ENCODE measurements around the gene GDI1.

The GDI1 gene

DNA sequence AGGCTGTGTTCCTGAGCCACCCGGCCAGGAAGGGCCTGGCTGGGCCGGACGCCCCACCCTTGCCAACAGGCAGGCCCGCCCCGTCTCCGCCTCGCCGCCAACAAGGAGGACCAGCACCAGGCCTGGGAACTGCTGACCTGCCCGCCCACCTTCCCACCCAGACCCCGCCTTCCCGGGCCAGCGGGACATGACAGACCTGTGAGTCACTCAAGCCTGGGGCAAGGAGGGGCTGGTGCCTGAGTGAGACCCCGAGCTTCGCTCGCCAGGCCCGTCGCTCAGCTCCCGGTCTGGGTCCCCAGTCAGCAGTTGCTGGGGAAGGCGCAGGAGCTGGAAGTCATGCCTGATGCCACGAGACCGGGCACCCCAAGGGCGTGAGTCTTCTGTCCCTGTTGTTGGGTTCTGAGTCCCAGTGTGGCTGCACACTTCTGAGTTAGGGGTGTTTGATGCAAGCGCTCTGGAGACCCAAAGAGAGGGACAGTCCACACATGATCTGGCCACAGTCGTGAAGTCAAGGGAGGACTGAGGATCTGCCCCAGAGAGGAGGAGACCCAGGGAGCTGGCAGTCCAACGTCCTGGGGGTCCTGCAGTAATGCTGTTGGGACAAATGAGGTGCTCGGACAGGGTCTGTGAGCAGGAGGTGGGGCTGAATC, 27.6 kb upstream of the GDI1 start, which contains the start of gene DNASE1L1:
Gene DNASE1L1, minus strand, starts transcription at position 33 of the 650 bp plus-strand sequence. CDS start 3,686 bp downstream, outside the sequence.
- no peak for DNase-seq (ENCODE audit: low spot score)

DNA sequence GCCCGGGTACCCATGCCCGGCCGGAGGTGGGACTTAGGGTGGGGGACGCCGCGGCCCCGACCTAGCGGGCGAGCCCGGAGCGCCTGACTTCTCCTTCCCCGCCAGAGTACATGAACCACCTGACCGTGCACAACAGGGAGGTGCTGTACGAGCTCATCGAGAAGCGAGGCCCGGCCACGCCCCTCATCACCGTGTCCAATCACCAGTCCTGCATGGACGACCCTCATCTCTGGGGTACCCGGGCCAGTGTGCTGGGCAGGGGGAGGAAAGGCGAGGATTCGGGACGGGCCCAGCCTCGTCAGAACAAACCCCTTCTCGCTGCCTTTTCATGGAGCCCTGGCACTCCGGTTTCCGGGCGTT, 25.0 kb upstream of the GDI1 start:
- DNase-seq (ENCODE audit: low spot score), result peak; percentile 54

DNA sequence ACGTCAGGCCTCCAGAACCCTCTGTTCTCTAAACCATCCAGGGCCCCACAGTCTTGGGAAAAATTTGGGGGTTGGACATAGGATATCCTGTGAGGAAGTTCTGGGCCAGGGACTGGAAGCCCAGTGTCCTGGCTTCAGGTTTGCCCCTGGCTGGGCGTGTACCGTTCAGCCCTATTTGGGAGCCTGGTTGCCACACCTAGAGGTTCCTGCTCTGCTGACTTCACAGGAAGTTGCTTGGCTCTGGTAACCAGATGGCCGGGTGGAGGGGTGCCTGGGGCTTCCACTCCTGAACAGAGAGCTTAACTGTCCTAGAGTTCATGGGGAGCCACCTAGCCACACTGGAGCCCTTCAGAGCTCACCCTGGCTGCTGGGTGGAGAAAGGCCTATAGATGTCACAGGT, 24.5 kb upstream of the GDI1 start:
- DNase-seq (ENCODE audit: low spot score), result peak; percentile 46

DNA sequence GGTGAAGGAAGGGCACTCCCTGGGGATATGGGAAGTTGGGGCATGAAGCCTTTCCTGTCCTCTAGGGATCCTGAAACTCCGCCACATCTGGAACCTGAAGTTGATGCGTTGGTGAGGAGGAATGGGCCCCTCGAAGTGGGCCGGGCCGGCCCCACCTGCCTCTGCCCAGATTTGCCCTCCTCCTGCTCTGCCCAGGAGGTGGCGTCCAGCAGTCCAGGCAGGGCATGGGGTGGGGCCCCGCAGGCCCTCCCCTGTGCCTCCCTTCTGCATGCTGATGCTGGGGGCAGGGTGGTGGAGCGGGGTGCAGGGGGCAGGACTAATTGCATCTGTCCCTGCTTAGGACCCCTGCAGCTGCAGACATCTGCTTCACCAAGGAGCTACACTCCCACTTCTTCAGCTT, 23.8 kb upstream of the GDI1 start:
- DNase-seq (ENCODE audit: low spot score), result no peak

DNA sequence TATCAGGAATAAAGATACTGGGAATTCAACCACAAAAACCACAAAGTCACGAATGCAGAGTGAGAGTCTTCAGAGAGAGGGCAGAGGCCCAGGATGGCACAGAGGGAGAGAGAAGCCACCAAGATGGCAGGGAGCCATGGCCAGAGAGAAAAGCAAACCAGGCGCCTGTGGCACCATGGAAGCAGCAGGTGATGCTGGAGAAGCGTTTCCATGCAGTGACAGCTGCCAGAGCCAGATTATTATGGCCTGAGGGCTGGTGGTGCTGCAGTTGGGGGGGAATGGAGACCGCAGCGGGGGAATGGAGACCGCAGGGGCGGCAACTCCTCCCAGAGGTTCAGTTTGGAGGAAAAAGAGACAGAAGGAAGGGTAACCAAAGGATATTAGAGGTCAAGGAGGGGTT, 19.8 kb upstream of the GDI1 start:
- DNase-seq (ENCODE audit: low spot score), result no peak

DNA sequence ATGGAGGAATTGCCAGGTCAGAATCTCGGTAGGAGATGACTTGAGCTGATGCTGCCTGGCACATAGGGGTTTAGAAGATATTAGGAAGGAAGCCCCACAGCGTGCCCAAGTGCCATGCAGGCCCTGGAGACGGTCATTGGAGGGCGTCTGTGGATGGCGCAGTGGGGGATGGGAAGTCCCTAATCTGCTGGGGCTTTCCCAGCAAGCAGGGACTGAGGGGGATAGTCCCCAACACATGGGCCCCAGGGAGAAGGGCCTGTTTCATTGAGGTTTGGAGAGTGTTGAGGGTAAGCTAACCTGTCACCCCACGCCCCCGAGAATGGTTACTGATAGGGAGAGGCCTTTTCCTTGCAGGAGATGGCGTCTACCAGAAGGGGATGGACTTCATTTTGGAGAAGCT, 17.8 kb upstream of the GDI1 start:
- no peak for DNase-seq (ENCODE audit: low spot score)

DNA sequence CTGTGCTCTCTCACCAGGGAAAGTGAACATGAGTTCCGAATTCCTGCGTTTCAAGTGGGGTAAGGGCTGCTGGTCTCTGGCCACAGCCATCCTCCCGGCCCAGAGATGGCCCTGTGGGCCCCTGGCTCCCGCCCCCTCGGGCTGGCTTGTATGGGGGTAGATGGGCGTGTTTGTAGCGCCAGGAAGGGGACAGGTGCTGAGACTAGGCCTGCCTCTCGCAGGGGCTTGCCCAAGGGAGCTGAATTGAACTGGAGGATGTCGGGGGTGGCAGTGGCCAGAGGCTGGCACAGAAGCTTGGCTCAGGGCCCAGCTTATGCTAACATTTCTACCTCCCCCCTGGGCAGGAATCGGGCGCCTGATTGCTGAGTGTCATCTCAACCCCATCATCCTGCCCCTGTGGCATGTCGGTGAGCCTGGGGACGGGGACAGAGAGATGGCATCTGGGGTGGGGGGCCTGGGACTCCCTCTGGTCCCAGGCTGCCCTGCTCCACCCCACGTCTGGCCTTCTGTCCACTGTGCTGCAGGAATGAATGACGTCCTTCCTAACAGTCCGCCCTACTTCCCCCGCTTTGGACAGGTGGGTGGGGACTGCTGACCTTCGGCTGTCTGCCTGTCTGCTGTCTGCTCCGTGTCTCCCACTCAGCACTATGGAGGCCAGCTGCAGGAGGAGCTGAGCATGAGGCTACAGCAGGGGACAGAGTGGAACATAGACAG, 17.1 kb upstream of the GDI1 start:
- DNase-seq (ENCODE audit: low spot score), result no peak

DNA sequence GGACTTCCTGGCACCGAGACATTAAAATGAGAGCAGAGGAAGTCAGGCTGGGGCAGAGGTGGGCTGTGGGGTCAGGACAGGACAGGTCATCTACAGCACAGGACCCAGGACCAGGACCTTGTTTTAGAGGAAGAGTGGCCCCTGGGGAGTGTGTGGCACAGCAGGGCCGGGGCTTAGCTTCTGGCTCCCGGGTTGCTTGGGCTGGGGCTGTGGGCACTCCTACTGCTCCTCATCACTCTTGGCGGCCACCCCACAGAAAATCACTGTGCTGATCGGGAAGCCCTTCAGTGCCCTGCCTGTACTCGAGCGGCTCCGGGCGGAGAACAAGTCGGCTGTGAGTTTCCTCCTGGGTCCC, 16.6 kb upstream of the GDI1 start:
- DNase-seq (ENCODE audit: low spot score), result no peak

DNA sequence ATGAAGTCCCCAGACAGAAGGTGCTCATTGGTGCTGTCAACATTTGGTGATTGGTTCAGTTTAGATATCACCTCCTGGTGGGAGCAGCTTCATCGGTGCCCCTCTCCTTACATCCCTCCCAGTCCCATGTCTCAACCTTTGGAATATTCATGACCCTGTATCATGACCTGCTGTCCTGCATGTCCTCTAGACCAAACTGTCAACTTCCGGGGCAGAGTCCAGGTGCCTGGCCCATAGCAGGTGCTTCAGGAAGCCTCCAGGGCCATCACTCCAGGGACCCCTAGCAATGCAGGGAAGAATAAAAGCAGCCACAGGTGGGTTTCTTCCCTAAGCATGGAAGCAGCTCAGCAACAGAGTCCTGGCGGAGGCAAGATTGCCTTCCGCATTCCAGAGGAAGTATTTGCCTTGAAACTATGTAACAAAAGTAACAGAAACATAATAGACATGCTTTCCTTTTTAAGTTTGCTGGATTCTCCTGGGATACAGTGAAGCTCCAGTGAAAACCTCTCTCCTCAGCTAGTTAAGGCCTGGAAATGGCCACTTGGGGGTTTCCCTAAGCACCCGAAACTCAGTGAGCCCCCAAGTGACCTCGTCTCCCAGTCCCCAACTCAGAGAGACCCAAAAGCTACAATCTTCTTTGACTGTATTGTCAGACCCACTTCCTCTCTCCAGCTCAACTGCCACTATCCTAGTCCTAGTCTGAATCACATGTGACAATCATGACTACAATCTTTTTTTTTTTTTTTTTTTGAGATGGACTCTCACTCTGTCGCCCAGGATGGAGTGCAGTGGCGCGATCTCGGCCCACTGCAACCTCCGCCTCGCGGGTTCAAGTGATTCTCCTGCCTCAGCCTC, 9.8 kb upstream of the GDI1 start:
- no peak for DNase-seq (ENCODE audit: low spot score)

DNA sequence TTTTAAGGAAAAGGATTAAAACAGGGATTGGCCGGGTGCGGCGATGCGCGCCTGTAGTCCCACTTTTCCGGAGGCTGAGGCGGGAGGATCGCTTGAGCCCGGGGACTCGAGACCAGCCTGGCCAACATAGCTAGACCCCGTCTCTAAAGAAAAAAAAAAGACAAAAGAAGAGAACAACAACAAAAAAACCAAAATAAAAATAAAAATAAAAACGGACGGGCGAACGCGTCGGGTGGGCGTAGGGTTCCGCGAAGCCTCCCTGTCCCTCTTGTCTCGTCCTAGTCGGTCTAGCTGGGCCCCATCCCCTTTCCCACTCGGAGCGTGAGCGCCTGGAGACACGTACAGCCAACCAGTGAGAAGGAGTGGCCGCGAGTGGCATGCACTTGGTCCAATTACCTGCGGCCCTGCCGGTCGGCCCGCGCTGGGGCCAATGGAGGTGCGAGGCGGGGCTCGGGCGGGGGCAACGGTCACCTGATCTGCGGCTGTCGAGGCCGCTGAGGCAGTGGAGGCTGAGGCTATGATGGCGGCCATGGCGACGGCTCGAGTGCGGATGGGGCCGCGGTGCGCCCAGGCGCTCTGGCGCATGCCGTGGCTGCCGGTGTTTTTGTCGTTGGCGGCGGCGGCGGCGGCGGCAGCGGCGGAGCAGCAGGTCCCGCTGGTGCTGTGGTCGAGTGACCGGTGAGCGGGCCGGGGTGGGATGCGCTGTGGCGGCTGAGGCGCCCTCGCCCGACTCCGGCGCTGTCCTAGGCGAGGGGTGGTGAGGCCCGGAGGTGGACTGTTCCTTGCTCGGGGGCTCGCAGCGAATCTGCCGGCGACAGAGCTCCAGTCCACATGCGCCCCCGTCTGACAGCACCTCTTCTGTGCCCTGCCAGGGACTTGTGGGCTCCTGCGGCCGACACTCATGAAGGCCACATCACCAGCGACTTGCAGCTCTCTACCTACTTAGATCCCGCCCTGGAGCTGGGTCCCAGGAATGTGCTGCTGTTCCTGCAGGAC, 8.5 kb upstream of the GDI1 start, which contains the start of gene ATP6AP1:
Gene ATP6AP1, plus strand, starts transcription at position 502 of the 996 bp plus-strand sequence. Its CDS starts 16 bp downstream, at position 518.
- DNase-seq (ENCODE audit: low spot score), result peak; percentile 90

DNA sequence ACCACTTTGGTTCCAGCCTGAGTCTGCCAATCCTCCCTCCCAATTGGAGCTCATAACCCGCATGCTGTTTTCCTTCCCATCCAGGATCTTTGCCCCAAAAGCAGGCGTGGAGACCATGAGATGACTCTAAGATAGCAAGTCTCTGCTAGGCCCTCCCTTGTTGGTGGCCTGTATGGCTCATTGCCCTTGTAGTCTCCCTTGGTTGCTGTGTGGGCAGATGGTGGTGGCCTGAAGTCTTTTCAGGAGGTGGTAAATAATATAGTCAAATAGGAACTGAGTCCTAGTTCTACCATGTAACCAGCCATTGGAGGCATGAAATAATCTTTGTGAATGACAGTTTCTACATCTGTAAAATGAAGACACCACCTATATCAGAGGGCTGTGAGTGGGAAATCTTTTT, 7.2 kb upstream of the GDI1 start:
- no peak for DNase-seq (ENCODE audit: low spot score)

DNA sequence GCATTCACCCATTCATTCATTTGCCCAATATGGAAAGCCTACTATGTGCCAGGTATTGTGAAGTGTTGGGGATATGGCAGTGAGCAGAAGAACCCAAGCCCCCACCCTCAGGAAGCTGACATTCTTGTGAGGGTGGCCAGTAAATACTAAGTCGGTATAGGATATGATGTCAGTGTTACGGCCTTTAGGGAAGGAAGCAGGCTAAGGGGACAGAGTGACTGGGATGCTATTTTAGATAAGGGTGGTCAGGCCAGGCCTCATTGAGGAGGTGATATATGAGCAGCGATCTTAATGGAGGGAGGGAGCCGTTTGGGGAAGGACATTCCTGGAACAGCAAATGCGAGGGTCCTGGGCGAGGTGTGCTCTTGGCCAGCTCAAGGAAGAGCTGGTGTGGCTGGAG, 6.5 kb upstream of the GDI1 start:
- DNase-seq (ENCODE audit: low spot score), result no peak

DNA sequence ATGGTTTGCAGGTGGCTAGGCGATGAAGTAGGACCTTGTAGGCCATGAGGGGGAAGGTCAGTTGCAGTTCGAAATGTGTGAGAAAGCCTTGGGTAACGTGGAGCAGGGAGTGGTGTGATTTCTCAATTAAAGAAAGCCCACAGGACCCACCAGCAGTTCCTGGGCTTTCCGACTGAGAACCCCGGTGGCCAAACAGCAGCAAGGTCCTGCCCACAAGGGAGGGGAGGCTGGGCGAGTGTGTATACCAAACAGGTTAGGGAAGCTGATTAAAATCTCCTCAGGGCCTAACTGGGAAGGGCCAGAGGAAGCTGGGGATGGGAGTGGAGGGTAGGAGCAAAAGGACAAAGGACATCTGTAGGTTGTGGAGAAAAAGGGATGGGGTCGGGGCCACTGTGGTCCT, 6.0 kb upstream of the GDI1 start:
- no peak for DNase-seq (ENCODE audit: low spot score)

DNA sequence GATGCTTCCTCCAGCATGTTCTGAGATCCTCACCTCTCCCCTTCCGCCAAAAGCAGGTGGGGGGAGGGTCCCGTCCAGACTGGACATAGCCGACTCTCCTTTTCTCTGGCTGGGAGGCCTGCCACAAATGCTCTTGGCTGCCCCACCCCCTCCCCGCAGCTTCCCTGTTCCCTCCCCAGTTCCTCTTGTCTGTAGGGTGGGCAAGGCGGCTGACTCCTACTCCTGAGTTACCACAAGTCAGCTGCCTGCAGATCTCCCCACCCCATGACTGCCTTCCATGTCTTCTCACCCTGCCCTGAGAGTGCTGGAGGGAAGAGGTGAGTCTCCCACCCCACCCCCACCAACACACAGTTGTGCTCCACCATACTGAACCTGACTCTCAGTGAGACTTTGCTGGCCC, 5.6 kb upstream of the GDI1 start:
- no peak for DNase-seq (ENCODE audit: low spot score)

DNA sequence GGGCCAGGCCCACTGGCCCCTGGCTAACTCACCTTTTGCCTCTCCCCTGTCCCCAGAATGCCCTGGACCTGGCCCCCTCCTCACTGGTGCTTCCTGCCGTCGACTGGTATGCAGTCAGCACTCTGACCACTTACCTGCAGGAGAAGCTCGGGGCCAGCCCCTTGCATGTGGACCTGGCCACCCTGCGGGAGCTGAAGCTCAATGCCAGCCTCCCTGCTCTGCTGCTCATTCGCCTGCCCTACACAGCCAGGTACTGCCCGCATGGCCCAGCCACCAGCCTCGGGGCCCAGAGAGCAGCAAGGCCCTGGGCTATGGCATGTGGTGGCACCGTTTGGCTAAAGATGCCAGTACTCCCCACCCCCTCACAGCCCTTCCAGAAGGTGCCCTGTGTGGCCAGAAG, 4.7 kb upstream of the GDI1 start:
- DNase-seq (ENCODE audit: low spot score), result no peak

DNA sequence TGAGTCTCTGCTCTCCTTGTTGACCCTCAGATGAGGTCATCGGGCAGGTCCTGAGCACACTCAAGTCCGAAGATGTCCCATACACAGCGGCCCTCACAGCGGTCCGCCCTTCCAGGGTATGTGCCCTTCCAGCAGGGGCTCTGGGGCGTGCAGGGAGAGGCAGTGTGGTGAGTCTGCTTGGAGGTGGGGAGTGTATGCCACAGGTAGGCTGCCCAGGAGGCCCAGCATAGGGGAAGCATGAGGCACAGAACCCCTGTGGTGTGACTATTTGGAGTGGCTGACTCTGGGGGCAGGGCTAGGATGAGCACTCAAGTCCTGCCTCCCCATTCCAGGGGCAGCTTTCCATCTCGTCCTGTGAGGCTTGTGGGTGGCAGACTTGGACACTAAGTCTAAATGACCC, 3.3 kb upstream of the GDI1 start:
- no peak for DNase-seq (ENCODE audit: low spot score)

DNA sequence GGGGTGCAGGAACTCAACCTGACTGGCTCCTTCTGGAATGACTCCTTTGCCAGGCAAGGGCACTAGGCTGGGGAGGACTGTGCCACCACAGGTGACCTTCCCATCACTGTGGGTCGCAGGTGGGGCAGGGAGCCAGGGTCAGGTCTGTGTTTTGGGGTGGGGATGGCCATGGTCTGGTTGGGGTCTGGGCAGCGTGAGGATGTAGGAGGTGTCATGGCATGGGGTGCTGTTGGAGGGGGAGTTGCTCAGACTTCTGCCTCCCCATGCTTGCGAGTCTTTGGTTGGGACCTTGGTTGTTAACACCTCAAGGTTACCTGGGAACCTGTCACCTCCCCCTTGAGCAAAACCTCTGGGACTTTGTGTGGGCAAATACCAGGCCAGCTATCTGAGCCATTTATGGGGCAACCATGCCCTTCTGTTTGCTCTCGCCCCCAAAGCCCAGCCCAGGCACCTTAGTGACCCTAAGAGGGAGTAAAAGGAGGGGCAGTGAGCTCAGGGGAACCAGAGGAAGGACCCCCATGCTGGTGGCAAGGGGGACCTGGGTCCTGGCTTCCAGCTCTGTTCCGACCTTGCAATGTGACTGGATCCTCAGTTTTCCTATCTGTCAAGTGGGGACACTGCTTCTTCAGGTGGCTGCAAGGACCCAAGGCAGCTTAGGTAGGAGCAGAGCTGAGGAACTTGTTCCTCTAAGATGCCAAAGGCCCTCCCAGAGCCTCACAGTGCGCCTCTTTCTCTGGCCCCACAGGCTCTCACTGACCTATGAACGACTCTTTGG, 2.4 kb upstream of the GDI1 start:
- no peak for DNase-seq (ENCODE audit: low spot score)

DNA sequence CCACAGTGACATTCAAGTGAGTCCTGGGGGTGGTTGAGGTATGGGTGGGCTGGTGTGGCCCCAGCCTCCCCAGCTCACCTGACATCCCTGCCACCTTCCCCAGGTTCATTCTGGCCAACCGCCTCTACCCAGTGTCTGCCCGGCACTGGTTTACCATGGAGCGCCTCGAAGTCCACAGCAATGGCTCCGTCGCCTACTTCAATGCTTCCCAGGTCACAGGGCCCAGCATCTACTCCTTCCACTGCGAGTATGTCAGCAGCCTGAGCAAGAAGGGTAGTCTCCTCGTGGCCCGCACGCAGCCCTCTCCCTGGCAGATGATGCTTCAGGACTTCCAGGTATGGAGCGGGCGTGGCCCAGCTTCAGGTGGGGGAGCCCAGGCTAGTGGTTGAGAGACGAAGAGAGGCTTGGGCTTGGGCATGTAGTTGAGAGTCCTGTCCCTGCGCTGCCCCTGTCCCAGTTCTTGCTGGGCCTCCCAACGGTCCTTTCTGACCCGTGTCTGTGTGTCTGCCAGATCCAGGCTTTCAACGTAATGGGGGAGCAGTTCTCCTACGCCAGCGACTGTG, 1.7 kb upstream of the GDI1 start:
- DNase-seq (ENCODE audit: low spot score), result no peak

DNA sequence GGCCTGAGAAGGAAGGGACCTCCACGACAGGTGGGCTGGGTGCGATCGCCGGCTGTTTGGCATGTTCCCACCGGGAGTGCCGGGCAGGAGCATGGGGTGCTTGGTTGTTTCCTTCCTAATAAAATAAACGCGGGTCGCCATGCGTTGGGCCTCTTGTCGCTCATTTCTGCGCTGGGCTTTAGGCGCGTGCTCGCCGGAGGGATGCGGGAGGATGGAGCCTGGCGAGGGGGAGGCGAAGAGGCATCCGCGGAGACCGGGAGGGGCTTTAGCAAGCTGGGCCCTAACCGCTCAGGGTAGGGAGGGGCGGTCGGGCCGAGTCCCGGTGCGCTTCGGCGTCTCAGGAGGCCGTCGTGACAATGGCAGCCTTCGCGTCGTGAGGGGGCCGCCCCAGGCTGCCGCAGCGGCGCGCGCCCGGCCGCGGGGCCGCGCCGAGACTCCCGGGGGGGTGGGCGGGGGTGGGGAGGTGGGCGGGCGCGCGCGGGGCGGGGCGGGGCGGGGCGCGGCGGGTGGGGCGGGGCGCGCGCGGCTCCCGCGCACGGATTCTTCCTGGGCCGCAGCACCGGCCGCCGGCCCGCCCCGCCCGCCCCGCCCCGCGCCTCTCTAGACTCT, 476 bp upstream of the GDI1 start:
- DNase-seq (ENCODE audit: low spot score), result no peak

Data from NAMALWA (cell line).